Mesenchymal stem cell (in vitro differentiated cells and primary cell): Measurements from ENCODE around the gene ACTR3.
A peak's percentile ranks its signal among the peaks of the same experiment; 100 is the strongest.

Experiments used
- DNase-seq: peaks from one replicate; pipeline ENCODE4 v3.0.0-alpha.2; 2013
- H2AFZ ChIP-seq: one replicate; pipeline ENCODE4 v1.6.1; 2013; ENCODE audit warnings: low read depth, mild to moderate bottlenecking, control low read depth, inconsistent platforms, low read length, moderate library complexity
- H2AK5ac ChIP-seq: 2 replicates; pipeline ENCODE4 v1.6.1; 2013; ENCODE audit warnings: low read length, moderate library complexity, mild to moderate bottlenecking, inconsistent platforms; ENCODE audit not compliant: severe bottlenecking
- H2BK120ac ChIP-seq: one replicate; pipeline ENCODE4 v1.6.1; 2013; ENCODE audit warnings: low read depth, mild to moderate bottlenecking, inconsistent platforms, low read length, moderate library complexity
- H2BK12ac ChIP-seq, 2 experiments: one replicate each; pipeline ENCODE4 v1.6.1; 2013; ENCODE audit warnings: inconsistent platforms in 2 of 2, low read length in 2 of 2, mild to moderate bottlenecking in 2 of 2, moderate library complexity in 2 of 2, control low read depth in 1 of 2
- H2BK15ac ChIP-seq: one replicate; pipeline ENCODE4 v1.6.1; 2013; ENCODE audit warnings: mild to moderate bottlenecking, low read depth, inconsistent platforms; ENCODE audit not compliant: poor library complexity, severe bottlenecking
- H2BK5ac ChIP-seq: 2 replicates; pipeline ENCODE4 v1.6.1; 2013; ENCODE audit warnings: low read depth, mild to moderate bottlenecking, low read length, control low read depth, inconsistent platforms; ENCODE audit not compliant: poor library complexity, severe bottlenecking
- H3K14ac ChIP-seq, 2 experiments: one replicate each; pipeline ENCODE4 v1.6.1; 2013; ENCODE audit warnings: inconsistent platforms in 2 of 2, low read length in 2 of 2, control low read depth in 1 of 2, mild to moderate bottlenecking in 1 of 2, moderate library complexity in 1 of 2
- H3K18ac ChIP-seq, 2 experiments: one replicate each; pipeline ENCODE4 v1.6.1; 2013; ENCODE audit warnings: inconsistent platforms in 2 of 2, low read length in 2 of 2, control low read depth in 1 of 2, low read depth in 1 of 2, mild to moderate bottlenecking in 1 of 2
- H3K23ac ChIP-seq, 2 experiments: one replicate each; pipeline ENCODE4 v1.6.1; 2013; ENCODE audit warnings: inconsistent platforms in 2 of 2, low read length in 2 of 2, mild to moderate bottlenecking in 2 of 2, moderate library complexity in 2 of 2, control low read depth in 1 of 2
- H3K27ac ChIP-seq: 2 replicates; pipeline ENCODE4 v1.5.1; 2013; ENCODE audit warnings: mild to moderate bottlenecking, moderate library complexity, low read length, control low read depth, inconsistent platforms; ENCODE audit not compliant: poor library complexity, severe bottlenecking
- H3K27me3 ChIP-seq, 2 experiments: 2 replicates each; pipeline versions ENCODE4 v1.6.1 to v1.7.0; 2013; ENCODE audit warnings: low read length in 2 of 2, mild to moderate bottlenecking in 2 of 2, moderate library complexity in 2 of 2, control low read depth in 1 of 2, inconsistent platforms in 1 of 2; ENCODE audit not compliant: control insufficient read depth in 1 of 2, insufficient read depth in 1 of 2
- H3K36me3 ChIP-seq, 2 experiments: 2 replicates each; pipeline versions ENCODE4 v1.6.1 to v1.7.0; 2013; ENCODE audit warnings: low read length in 2 of 2, control low read depth in 1 of 2, inconsistent platforms in 1 of 2, low read depth in 1 of 2, mild to moderate bottlenecking in 1 of 2; ENCODE audit not compliant: insufficient read depth in 2 of 2, control insufficient read depth in 1 of 2
- H3K4ac ChIP-seq, 2 experiments: one replicate each; pipeline ENCODE4 v1.6.1; 2013; ENCODE audit warnings: inconsistent platforms in 2 of 2, low read length in 2 of 2, mild to moderate bottlenecking in 2 of 2, moderate library complexity in 2 of 2, control low read depth in 1 of 2, low read depth in 1 of 2
- H3K4me1 ChIP-seq: 2 replicates; pipeline ENCODE4 v1.6.1; 2013; ENCODE audit warnings: low read depth, low read length, control low read depth; ENCODE audit not compliant: control insufficient read depth, insufficient read depth
- H3K4me2 ChIP-seq: 2 replicates; pipeline ENCODE4 v1.6.1; 2013; ENCODE audit warnings: low read length, mild to moderate bottlenecking, inconsistent platforms; ENCODE audit not compliant: poor library complexity, severe bottlenecking
- H3K4me3 ChIP-seq, 2 experiments: 2 replicates each; pipeline versions ENCODE4 v1.5.1 to v1.7.0; 2013; ENCODE audit warnings: low read length in 2 of 2, mild to moderate bottlenecking in 2 of 2, control low read depth in 1 of 2, low read depth in 1 of 2; ENCODE audit not compliant: insufficient read depth in 1 of 2
- H3K79me1 ChIP-seq: replicated peaks from 2 replicates; pipeline ENCODE4 v1.6.1; 2013; ENCODE audit warnings: mild to moderate bottlenecking, control low read depth, low read length, inconsistent platforms; ENCODE audit not compliant: poor library complexity, severe bottlenecking
- H3K9ac ChIP-seq: 2 replicates; pipeline ENCODE4 v1.7.0; 2013; ENCODE audit warnings: mild to moderate bottlenecking, low read length, moderate library complexity
- H3K9me3 ChIP-seq: 2 replicates; pipeline ENCODE4 v1.7.0; 2013; ENCODE audit warnings: mild to moderate bottlenecking, low read length; ENCODE audit not compliant: control insufficient read depth
- H4K8ac ChIP-seq: one replicate; pipeline ENCODE4 v1.6.1; 2013; ENCODE audit warnings: inconsistent platforms, mild to moderate bottlenecking, low read length, moderate library complexity
- H4K91ac ChIP-seq: one replicate; pipeline ENCODE4 v1.6.1; 2013; ENCODE audit warnings: mild to moderate bottlenecking, low read length, inconsistent platforms
- WGBS: methylation state at CpG from one replicate; pipeline ENCODE4 v1.1.7; 2013; ENCODE audit warnings: mixed read lengths; 5-methylcytosine and 5-hydroxymethylcytosine counted together

ACTR3 gene

GRCh38 chr2:113910967-113911678, 21.2 kb downstream of the ACTR3 start:
- H3K4ac ChIP-seq = no peak overlapping the region
- DNase-seq = peak; percentile 52
- no peak overlapping the region for H2BK12ac ChIP-seq
- H2AFZ ChIP-seq = no peak overlapping the region
- H3K9me3 ChIP-seq = no peaks in the 10 kb centered on the region
- H3K4me2 ChIP-seq = no peak overlapping the region
- no peak overlapping the region for H3K9ac ChIP-seq
- H3K23ac ChIP-seq = no peak overlapping the region
- H3K27me3 ChIP-seq = no peaks in the 10 kb centered on the region
- H3K27ac ChIP-seq = peak overlapping the region; percentile 47
- H3K4me1 ChIP-seq = peaks cover 8% of the 10 kb centered on the region
- no peak overlapping the region for H4K91ac ChIP-seq
- H2AK5ac ChIP-seq = no peak overlapping the region
- 100% methylated on average over 1 of the region's 6 CpGs for WGBS
- H3K4me3 ChIP-seq = no peak overlapping the region
- H2BK5ac ChIP-seq = no peak overlapping the region
- no peak overlapping the region for H2BK120ac ChIP-seq
- H3K36me3 ChIP-seq = peaks cover 3 to 29% of the 10 kb centered on the region in 2 experiments
- H2BK15ac ChIP-seq = no peak overlapping the region
- H4K8ac ChIP-seq = no peak overlapping the region
- H3K18ac ChIP-seq = no peak overlapping the region
- no peak overlapping the region for H3K14ac ChIP-seq
- H3K79me1 ChIP-seq = no peaks in the 10 kb centered on the region

- Histone ChIP-seq H4K91ac (no peak overlapping the region), H3K4me2 (no peak overlapping the region), H3K23ac (no peak overlapping the region), H3K27ac (no peak overlapping the region), H3K9me3 (no peaks in the 10 kb centered on the region), H3K4me1 (peaks cover 3% of the 10 kb centered on the region), H2BK120ac (no peak overlapping the region), H3K4ac (no peak overlapping the region), H3K27me3 (no peaks in the 10 kb centered on the region), H3K36me3 (peaks cover 10 to 69% of the 10 kb centered on the region in 2 experiments), H2BK5ac (no peak overlapping the region), H2BK15ac (no peak overlapping the region), H3K9ac (no peak overlapping the region), H4K8ac (no peak overlapping the region), H2AK5ac (no peak overlapping the region), H2BK12ac (no peak overlapping the region), H3K14ac (no peak overlapping the region), H3K79me1 (no peaks in the 10 kb centered on the region), H2AFZ (no peak overlapping the region), H3K18ac (no peak overlapping the region), H3K4me3 (no peak overlapping the region)
- DNase-seq = no peak
- 93% methylated on average over 9 of the region's 10 CpGs for WGBS
Observed at GRCh38 chr2:113915082-113915819, 25.4 kb downstream of the ACTR3 start.

GRCh38 chr2:113918229-113918628, 28.3 kb downstream of the ACTR3 start:
- Histone ChIP-seq H3K18ac (no peak overlapping the region), H3K9ac (no peak overlapping the region), H4K8ac (no peak overlapping the region), H3K14ac (no peak overlapping the region), H3K4me3 (no peak overlapping the region), H4K91ac (no peak overlapping the region), H2BK15ac (no peak overlapping the region), H2BK5ac (no peak overlapping the region), H3K4me1 (no peaks in the 10 kb centered on the region), H3K4me2 (no peak overlapping the region), H3K36me3 (peaks cover 10 to 96% of the 10 kb centered on the region in 2 experiments), H3K9me3 (no peaks in the 10 kb centered on the region), H3K27me3 (no peaks in the 10 kb centered on the region), H2BK120ac (no peak overlapping the region), H2AFZ (no peak overlapping the region), H3K79me1 (peaks cover 2% of the 10 kb centered on the region), H3K4ac (no peak overlapping the region), H3K23ac (no peak overlapping the region), H2AK5ac (no peak overlapping the region), H3K27ac (no peak overlapping the region), H2BK12ac (no peak overlapping the region)
- DNase-seq = no peak
- no CpG with 5 or more reads among the region's 1 CpG for WGBS

DNA sequence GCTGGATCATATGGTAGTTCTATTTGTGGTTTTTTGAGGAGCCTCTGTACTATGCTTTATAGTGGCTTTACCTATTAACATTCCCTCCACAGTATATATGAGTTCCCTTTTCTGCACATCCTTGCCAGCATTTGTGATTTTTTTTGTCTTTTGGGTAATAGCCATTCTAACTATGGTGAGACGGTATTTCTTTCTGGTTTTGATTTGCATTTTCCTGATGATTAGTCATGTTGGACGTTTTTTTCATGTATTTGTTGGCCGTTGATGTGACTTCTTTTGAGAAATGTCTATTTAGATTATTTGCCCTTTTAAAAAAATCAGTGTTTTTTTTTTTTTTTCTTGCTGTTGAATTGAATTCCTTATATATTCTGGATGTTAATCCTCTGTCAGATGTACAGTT, 31.1 kb downstream of the ACTR3 start:
- no peak overlapping the region for H2BK120ac ChIP-seq
- H3K18ac ChIP-seq = no peak overlapping the region
- no peaks in the 10 kb centered on the region for H3K27me3 ChIP-seq
- H3K4me1 ChIP-seq = no peaks in the 10 kb centered on the region
- H3K9me3 ChIP-seq = no peaks in the 10 kb centered on the region
- peaks cover 2% of the 10 kb centered on the region for H3K79me1 ChIP-seq
- H3K27ac ChIP-seq = no peak overlapping the region
- H3K9ac ChIP-seq = no peak overlapping the region
- H3K4me2 ChIP-seq = no peak overlapping the region
- H3K14ac ChIP-seq = no peak overlapping the region
- no peak overlapping the region for H3K23ac ChIP-seq
- 100% methylated on average over 1 of the region's 3 CpGs for WGBS
- no peak for DNase-seq
- peaks cover 11 to 92% of the 10 kb centered on the region in 2 experiments for H3K36me3 ChIP-seq
- H2AFZ ChIP-seq = no peak overlapping the region
- H4K8ac ChIP-seq = no peak overlapping the region
- no peak overlapping the region for H3K4me3 ChIP-seq
- H3K4ac ChIP-seq = no peak overlapping the region
- no peak overlapping the region for H2BK12ac ChIP-seq
- H2AK5ac ChIP-seq = no peak overlapping the region
- H2BK5ac ChIP-seq = no peak overlapping the region
- no peak overlapping the region for H2BK15ac ChIP-seq
- H4K91ac ChIP-seq = no peak overlapping the region
